Activated T-cell treated with anti-CD3 and anti-CD28 coated beads for 1 hour (primary cell): Measurements from ENCODE around the gene PRRT1.
"Not testable (repeated sequence)": the region's sequence is repeated elsewhere in the genome, so short reads cannot be mapped to it uniquely, and the experiment has no call there.

Source experiments
- DNase-seq: peaks from one replicate; pipeline ENCODE4 v3.0.0-alpha.2; 2020; ENCODE audit warnings: low read depth

The PRRT1 gene

DNA sequence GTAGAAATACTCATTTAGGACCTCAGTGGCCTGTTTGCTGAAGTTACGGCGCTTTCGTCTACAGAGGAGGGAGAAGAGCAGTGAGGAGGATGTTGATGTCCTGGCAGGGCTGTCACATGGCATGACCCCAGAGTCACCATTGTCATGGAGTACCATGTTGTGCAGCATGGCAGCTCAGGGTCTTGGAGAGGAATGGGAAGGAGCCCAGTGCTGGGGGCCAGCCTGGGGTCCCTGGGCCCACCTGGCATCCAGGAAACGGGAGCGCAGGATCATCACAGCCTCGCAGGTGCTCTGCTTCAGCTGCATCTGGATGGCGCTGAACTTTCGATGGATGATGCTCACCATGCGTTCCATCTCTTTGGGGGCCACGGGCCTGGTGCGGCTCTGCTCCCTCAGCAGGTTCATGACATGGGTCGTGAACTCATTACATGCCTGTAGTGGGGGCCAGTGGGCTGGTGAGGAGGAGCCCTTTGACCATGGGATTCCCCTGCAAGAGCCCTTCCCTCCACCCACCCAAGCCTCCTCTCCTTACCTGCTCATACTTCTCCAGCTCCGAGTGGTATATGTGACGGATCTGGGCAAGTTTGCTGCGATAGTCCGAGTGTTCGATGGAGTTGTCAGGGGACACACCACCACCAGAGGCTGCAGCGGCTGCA is 36.1 kb upstream of the PRRT1 start:
- not testable (repeated sequence) for DNase-seq

GRCh38 chr6:32187009-32187709 is 35.4 kb upstream of the PRRT1 start:
- DNase-seq, result no peak

GRCh38 chr6:32186151-32186840 is 34.6 kb upstream of the PRRT1 start:
- DNase-seq, result not testable (repeated sequence)

- DNase-seq, result not testable (repeated sequence)
Observed at GRCh38 chr6:32185681-32186131, 34.0 kb upstream of the PRRT1 start.

DNA sequence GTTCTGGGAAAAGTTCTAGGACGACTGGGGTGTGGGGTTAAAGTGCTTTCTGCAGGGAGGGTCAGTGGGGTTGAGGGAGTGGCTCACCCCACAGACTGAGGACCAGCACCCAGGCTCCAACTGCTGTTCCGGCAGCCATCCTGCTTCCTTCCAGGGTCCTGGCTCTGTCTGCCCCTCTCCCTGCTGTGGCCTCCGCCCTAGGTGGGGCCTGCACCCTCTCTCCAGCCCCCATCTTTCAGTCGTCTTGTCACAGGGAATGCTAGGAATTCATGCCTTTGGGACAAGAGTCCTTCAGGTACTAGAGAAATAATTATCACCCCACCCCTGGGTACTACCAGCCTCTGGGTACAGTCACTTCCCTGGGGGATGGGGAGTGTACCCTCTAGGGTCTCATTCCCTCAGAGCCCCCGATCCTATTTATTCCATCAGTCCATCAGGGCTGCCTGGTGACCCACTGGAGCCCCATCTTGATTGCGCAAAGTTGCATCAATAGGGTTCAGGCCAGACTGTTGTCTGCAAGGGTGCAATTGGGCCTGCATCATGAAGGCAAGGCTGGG is 32.4 kb upstream of the PRRT1 start, which contains the start of gene AGER:
AGER (minus strand) TSS at position 170 of the 557 bp plus-strand sequence; CDS start at position 139, 31 bp downstream.
- DNase-seq, result no peak

- no peak for DNase-seq
Observed at GRCh38 chr6:32183483-32184083, 31.8 kb upstream of the PRRT1 start.

- DNase-seq, result no peak
Observed at GRCh38 chr6:32183030-32183429, 31.3 kb upstream of the PRRT1 start.

- DNase-seq, result no peak
Observed at GRCh38 chr6:32182555-32182981, 30.8 kb upstream of the PRRT1 start.

GRCh38 chr6:32181915-32182529 is 30.3 kb upstream of the PRRT1 start:
- no peak for DNase-seq

DNA sequence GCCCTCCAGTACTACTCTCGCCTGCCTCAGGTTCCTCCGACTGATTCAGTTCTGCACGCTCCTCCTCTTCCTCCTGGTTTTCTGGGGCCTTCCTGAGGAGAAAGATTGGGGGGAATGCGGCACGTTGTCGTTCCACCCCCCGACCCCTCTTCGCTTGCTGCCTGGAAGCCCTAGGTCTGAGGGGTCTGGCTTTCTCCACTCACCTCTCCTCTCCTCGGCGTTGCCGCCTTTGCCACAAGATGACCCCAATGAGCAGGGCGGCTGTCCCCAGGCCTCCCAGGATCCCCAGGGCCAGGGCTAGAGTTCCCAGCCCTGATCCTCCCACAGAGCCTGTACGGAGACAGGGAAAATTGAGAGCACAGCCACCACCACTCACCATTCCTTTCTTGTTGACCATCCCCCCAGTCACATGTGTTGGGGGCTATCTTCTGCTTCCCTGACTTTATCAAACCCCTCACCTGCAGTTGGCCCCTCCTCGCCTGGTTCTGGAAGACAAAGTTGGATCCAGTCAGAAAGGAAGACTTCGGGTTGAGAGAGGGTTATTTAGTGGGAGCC is 29.5 kb upstream of the PRRT1 start:
- DNase-seq, result no peak

DNA sequence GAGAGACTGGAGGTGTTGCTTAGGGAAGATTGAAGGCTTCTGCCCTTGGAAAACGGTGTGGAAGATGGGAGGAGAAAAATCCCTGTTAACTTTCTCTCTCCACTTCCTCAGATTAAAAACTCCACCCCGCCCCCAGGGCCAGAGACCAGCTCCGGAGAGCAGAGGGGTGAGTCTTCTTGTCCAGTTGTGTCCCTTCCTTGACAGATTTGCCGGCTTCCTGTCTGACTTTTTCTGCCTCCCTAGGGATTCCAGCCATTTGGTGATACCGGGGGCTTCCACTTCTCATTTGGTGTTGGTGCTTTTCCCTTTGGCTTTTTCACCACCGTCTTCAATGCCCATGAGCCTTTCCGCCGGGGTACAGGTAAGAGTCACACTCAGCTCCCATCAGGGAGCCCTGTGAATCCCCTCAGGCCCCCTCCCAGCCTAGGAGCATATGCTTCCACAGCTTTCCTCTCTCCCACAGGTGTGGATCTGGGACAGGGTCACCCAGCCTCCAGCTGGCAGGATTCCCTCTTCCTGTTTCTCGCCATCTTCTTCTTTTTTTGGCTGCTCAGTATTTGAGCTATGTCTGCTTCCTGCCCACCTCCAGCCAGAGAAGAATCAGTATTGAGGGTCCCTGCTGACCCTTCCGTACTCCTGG is 28.1 kb upstream of the PRRT1 start:
- DNase-seq, result no peak

- no peak for DNase-seq
Observed at GRCh38 chr6:32178547-32179440, 27.1 kb upstream of the PRRT1 start.

GRCh38 chr6:32177788-32178546 is 26.2 kb upstream of the PRRT1 start, which contains the start of gene RNF5:
Gene RNF5, plus strand, starts transcription at chr6:32178405. Its CDS starts 107 bp downstream, at chr6:32178512.
- DNase-seq, result peak; percentile 87

GRCh38 chr6:32177183-32177787 is 25.5 kb upstream of the PRRT1 start:
- DNase-seq, result no peak

- no peak for DNase-seq
Observed at GRCh38 chr6:32176476-32177182, 24.9 kb upstream of the PRRT1 start.

GRCh38 chr6:32175711-32176475 is 24.2 kb upstream of the PRRT1 start, which contains the start of gene AGPAT1:
Gene AGPAT1, minus strand, starts transcription at chr6:32176084. Its CDS starts 4,588 bp downstream, at chr6:32171496.
- peak; percentile 95 for DNase-seq

- no peak for DNase-seq
Observed at GRCh38 chr6:32175322-32175710, 23.6 kb upstream of the PRRT1 start.
